ENCODE results near the gene DAPK2. TPM values are rescaled to one million over a fixed set of nuclear protein-coding genes. Genes with fewer than 3 reads are reported as not detected.
"Not testable (repeated sequence)": the region's sequence is repeated elsewhere in the genome, so short reads cannot be mapped to it uniquely, and the experiment has no call there.

The DAPK2 gene
- total RNA-seq, 2 donors from 2014 or later: 1.6 to 2.7 TPM

DNA sequence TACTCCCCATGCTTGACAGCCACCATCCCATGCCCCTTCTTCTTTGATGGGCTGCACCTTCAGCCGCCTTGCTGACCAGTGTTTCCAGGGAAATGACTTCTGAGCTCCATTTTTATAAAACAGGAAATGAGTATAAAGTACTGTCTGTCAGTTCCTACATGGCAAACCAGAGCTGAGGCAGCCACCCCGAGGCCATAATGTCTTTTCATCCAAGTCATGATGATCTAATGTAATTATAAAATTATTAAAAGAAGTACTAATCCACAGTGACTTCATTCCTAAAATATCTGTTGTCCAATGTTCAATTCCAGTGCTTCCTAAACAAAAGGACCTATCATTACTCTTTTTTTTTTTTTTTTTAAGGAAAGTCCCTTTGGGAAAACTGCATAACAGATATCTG lies 137.3 kb downstream of the DAPK2 start:
- H3K36me3 Mint-ChIP-seq (ENCODE audit: low read depth): no peaks in the 10 kb centered on the region
- no peaks in the 10 kb centered on the region for H3K9me3 ChIP-seq (ENCODE audit: control insufficient read depth, low read length, poor library complexity, severe bottlenecking)
- no peak overlapping the region for H3K4me3 Mint-ChIP-seq
- no peaks in the 10 kb centered on the region for H3K27me3 Mint-ChIP-seq
- no peak for DNase-seq
- ATAC-seq: no peak
- H3K4me1 Mint-ChIP-seq: peaks cover 15% of the 10 kb centered on the region
- H3K27ac Mint-ChIP-seq: no peak overlapping the region

DNA sequence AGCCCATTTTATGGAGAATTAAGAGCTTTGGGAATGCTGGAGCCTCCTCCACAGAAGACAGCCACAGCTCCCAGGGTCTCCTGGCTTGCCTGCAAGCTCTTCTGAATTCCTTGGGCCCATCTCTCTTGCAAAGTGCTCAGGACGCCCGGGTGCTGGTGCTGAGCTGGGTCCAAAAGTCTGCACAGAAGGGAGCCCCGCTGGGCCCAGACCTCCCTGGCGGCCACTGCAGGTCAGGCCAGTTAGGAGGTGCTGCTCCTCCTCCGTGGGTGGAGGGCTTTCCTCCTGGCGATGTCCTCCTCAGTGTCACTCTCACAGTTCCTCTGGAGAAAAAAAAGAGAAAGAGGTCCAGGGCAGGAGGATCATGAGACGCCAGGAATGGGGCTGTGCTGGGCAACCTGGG lies 138.0 kb downstream of the DAPK2 start:
- DNase-seq (no peak), ATAC-seq (no peak)
- H3K4me3 Mint-ChIP-seq: no peak overlapping the region
- no peaks in the 10 kb centered on the region for H3K9me3 ChIP-seq (ENCODE audit: control insufficient read depth, low read length, poor library complexity, severe bottlenecking)
- H3K27me3 Mint-ChIP-seq: no peaks in the 10 kb centered on the region
- H3K4me1 Mint-ChIP-seq: peaks cover 15% of the 10 kb centered on the region
- H3K36me3 Mint-ChIP-seq (ENCODE audit: low read depth): no peaks in the 10 kb centered on the region
- H3K27ac Mint-ChIP-seq: peak overlapping the region; percentile 34

DNA sequence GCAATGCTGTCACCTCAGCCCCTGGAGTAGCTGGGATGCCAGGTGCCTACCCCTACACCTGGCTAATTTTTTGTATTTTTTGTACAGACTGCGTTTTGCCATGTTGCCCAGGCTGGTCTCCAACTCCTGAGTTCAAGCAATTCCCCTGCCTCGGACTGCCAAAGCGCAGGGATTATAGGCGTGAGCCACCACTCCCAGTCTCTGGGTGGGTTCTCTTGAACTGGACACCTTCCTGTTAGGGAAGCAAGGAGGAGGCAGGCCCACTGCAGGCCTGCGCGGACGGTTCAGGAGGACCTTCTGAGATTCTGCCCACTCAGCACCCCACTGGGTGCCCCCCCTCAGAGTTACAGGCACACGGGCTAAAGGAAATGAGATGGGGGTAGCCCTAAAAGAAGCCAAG lies 138.8 kb downstream of the DAPK2 start:
- no peaks in the 10 kb centered on the region for H3K9me3 ChIP-seq (ENCODE audit: control insufficient read depth, low read length, poor library complexity, severe bottlenecking)
- Mint-ChIP-seq H3K4me3 (no peak overlapping the region), H3K4me1 (peaks cover 15% of the 10 kb centered on the region), H3K27ac (no peak overlapping the region), H3K27me3 (no peaks in the 10 kb centered on the region), H3K36me3 (ENCODE audit: low read depth) (no peaks in the 10 kb centered on the region)
- DNase-seq (no peak), ATAC-seq (no peak)

DNA sequence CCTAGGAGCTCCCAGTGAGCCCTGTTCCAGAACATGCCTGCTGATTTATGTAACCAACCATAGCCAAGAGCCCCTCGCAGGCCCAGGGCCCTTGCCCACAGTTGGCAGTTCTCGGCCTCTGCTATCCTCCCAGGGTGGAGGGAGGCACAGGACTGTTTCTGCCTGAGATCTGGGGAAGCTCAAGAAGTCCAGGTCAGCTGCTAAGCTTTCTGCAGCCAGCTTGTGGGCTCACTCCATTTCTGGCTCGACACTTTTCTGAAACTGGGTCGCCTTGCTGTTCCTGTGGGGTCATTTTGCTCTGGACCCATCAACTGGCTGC lies 140.1 kb downstream of the DAPK2 start:
- Mint-ChIP-seq H3K27ac (peak overlapping the region; percentile 94), H3K4me3 (no peak overlapping the region), H3K4me1 (peaks cover 15% of the 10 kb centered on the region), H3K27me3 (no peaks in the 10 kb centered on the region), H3K36me3 (ENCODE audit: low read depth) (no peaks in the 10 kb centered on the region)
- no peak for ATAC-seq
- DNase-seq: no peak
- no peaks in the 10 kb centered on the region for H3K9me3 ChIP-seq (ENCODE audit: control insufficient read depth, low read length, poor library complexity, severe bottlenecking)

DNA sequence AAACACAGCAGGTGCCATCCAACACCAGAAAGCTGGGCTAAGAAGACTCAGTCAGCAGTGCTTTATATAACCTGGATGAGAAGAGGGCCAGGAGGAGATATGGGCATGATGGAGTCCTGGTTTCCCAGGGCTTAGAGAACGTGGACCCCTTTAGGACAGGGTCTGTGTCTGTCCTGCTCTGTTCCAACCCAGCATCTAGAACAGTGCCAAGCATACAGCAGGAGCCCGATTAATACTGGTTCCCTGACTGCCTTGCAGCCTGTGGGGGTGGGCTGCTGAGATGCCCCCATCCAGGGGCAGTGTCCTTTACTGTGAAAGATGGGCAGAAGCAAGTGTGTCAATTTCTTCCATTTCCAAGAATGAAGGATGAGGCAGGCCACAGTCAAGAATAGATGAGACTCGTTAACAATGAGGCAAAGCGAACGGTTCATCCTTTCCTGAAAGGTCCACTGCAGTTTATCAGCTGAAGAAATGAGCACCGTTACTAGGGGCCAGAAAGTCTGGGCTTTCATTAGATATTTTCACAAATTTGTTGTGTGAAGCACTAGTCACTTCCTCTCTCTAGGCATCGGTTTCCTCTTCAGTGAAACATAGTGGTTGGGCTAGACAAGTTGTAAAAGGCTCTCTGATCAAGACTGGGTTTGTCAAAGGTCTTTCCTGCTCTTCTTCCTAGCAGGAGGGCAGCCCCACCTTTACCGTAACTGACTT lies 140.6 kb downstream of the DAPK2 start:
- H3K27ac Mint-ChIP-seq: peak overlapping the region; percentile 94
- H3K4me3 Mint-ChIP-seq: no peak overlapping the region
- ATAC-seq: peak; percentile 56
- no peaks in the 10 kb centered on the region for H3K36me3 Mint-ChIP-seq (ENCODE audit: low read depth)
- DNase-seq: no peak
- no peaks in the 10 kb centered on the region for H3K27me3 Mint-ChIP-seq
- no peaks in the 10 kb centered on the region for H3K9me3 ChIP-seq (ENCODE audit: control insufficient read depth, low read length, poor library complexity, severe bottlenecking)
- H3K4me1 Mint-ChIP-seq: peaks cover 15% of the 10 kb centered on the region

DNA sequence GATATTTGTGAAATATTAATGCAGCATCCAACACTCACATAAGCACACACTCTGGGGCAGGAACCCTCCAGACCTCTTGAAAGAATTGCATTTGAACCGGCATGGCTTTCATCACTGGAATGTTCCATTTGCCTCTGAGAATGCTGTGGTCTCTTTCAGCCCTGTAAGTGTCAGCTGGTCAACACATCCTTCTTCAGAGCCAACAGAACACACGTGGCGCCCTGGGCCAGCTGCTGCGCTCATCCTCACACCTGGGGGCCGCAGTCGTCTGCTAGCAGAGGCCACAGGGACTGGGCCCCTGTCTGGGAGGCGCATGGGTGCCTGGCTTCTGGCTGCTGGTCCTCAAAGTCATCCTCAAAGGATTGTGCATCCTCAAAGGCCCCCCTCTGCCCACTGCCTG lies 141.2 kb downstream of the DAPK2 start:
- no peak for ATAC-seq
- Mint-ChIP-seq H3K27ac (no peak overlapping the region), H3K27me3 (no peaks in the 10 kb centered on the region), H3K4me3 (no peak overlapping the region), H3K4me1 (peaks cover 17% of the 10 kb centered on the region), H3K36me3 (ENCODE audit: low read depth) (no peaks in the 10 kb centered on the region)
- H3K9me3 ChIP-seq (ENCODE audit: control insufficient read depth, low read length, poor library complexity, severe bottlenecking): no peaks in the 10 kb centered on the region
- no peak for DNase-seq

DNA sequence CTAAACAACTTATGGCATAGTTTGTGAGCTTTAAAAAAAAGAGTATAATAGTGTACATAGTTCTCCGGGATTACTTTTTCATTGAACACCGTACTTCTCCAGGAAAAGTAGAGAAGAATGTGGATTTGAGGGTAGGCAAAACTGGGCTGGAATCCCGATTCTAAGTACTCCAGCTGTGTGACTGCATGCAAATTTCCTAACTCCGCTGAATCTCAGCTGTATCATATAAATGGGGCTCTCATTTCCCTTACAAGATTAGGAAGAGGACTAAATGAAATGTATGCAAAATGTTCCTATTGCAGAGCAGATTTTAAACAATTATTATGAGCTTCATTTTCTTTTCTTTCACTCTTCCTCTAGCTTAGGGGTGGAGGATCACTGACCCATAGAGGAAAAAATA lies 142.2 kb downstream of the DAPK2 start:
- DNase-seq (no peak), ATAC-seq (no peak)
- Mint-ChIP-seq H3K4me1 (peaks cover 18% of the 10 kb centered on the region), H3K27ac (peak overlapping the region; percentile 21), H3K36me3 (ENCODE audit: low read depth) (no peaks in the 10 kb centered on the region), H3K4me3 (no peak overlapping the region), H3K27me3 (no peaks in the 10 kb centered on the region)
- no peaks in the 10 kb centered on the region for H3K9me3 ChIP-seq (ENCODE audit: control insufficient read depth, low read length, poor library complexity, severe bottlenecking)

DNA sequence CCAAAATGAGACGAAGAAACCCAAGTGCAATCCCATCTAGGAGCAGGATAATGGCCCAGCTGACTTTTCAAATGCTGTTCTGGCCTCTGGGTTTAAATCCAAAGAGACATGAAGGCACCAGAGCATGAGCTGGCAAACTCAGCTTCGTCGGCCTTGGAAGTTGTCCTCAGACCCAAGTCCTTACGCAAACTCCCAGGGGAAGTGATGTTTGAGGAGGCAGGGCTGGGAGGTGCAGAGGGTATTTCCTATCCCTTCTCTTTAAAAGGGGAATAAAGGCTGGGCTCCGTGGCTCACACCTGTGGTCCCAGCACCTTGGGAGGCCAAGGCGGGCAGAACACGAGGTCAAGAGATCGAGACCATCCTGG lies 143.6 kb downstream of the DAPK2 start:
- DNase-seq (no peak), ATAC-seq (no peak)
- no peaks in the 10 kb centered on the region for H3K9me3 ChIP-seq (ENCODE audit: control insufficient read depth, low read length, poor library complexity, severe bottlenecking)
- H3K4me3 Mint-ChIP-seq: no peak overlapping the region
- peaks cover 18% of the 10 kb centered on the region for H3K4me1 Mint-ChIP-seq
- peak overlapping the region; percentile 29 for H3K27ac Mint-ChIP-seq
- H3K36me3 Mint-ChIP-seq (ENCODE audit: low read depth): peaks cover 2% of the 10 kb centered on the region
- H3K27me3 Mint-ChIP-seq: no peaks in the 10 kb centered on the region

DNA sequence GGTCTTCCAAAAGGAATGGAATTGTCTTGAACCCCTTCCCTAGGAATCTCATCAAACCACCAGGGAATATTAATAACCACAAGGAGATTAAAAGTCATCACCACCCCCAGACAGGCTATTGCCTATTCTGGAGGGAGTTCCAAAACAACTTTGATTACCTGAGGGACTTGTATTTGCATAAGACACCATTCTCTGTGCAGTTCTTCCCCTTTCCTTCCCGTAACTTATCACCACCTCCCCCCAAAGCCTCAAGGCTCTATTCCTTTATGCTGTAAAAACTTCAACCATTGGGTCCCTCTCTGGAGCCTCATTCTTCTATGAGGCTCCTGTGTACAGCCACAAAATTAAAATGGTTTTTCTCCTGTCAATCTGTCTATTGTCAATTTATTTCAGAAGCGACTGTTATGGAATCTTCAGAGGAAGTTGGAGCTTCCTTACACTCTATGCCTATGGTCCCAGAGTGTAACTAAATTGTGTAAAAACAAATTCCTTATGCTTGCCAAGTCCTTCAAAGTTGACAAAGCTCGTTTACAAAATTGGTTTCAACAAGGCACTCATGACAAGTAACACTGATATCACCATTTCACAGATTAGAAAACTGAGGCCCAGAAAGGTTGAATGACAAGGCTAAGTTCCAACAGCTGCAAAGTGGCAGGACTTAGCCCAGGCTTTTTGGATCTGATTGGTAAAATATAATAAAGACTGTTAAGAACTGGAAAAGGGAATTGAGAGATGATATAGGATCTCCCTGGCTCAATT lies 144.2 kb downstream of the DAPK2 start:
- Mint-ChIP-seq H3K4me3 (no peak overlapping the region), H3K36me3 (ENCODE audit: low read depth) (peaks cover 2% of the 10 kb centered on the region), H3K27me3 (no peaks in the 10 kb centered on the region), H3K4me1 (peaks cover 19% of the 10 kb centered on the region), H3K27ac (peak overlapping the region; percentile 29)
- DNase-seq (no peak), ATAC-seq (no peak)
- H3K9me3 ChIP-seq (ENCODE audit: control insufficient read depth, low read length, poor library complexity, severe bottlenecking): no peaks in the 10 kb centered on the region

DNA sequence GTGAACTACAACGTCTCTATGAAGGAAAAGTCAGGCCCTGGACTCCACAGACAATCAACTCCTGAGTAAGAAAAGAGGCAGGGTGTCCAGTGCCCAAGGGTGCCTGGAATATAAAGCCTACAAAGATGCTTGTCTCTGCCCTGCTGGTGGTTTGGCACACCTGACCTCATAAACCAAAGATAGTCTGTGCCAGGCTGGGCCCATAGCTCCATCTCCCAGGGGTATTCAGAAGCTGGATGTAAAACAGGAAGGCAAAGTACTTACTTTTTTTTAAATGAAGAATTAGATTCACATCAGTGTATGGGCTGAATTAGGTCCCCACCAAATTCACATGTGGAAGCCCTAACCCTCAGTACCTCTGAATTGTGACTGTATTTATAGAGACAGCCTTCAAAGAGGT lies 146.0 kb downstream of the DAPK2 start:
- ATAC-seq: no peak
- Mint-ChIP-seq H3K4me3 (no peak overlapping the region), H3K27ac (peak overlapping the region; percentile 32), H3K4me1 (peaks cover 14% of the 10 kb centered on the region), H3K36me3 (ENCODE audit: low read depth) (peaks cover 2% of the 10 kb centered on the region), H3K27me3 (no peaks in the 10 kb centered on the region)
- DNase-seq: no peak
- H3K9me3 ChIP-seq (ENCODE audit: control insufficient read depth, low read length, poor library complexity, severe bottlenecking): no peaks in the 10 kb centered on the region

DNA sequence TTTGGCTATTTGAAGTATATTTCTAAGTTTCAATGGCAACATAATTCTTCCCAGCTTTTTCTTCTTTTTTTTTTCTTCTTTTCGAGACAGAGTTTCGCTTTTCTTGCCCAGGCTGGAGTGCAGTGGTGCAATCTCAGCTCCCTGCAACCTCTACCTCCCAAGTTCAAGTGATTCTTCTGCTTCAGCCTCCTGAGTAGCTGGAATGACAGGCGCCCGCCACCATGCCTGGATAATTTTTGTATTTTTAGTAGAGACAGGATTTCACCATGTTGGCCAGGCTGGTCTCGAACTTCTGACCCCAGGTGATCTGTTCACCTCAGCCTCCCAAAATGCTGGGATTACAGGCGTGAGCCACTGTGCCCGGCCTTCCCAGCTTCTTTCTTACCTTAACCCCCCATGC lies 146.7 kb downstream of the DAPK2 start:
- not testable (repeated sequence) for H3K9me3 ChIP-seq (ENCODE audit: control insufficient read depth, low read length, poor library complexity, severe bottlenecking); ATAC-seq; H3K27me3 Mint-ChIP-seq; DNase-seq; H3K36me3 Mint-ChIP-seq (ENCODE audit: low read depth); H3K4me3 Mint-ChIP-seq
- Mint-ChIP-seq H3K4me1 (peaks cover 17% of the 10 kb centered on the region), H3K27ac (peak overlapping the region; percentile 32)

DNA sequence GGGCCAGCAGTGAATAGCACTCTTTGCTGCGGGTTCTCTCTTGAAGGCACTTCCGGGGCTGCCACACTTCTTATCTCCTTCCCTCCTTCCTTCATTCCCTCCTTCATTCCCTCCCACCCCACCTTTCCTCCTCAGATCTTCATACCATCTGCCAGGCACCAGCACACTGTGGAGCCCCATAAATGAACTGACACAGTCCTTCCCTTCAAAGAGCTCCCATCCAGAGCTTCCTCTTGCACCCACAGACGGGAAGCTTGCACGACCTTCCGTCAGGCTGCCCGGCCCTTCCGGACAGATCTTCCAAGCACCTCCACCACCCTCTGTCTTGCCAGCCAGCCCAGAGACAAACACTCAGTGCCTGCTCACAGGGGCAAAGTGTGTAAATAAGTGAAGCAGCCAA lies 147.1 kb downstream of the DAPK2 start:
- no peak for DNase-seq
- H3K9me3 ChIP-seq (ENCODE audit: control insufficient read depth, low read length, poor library complexity, severe bottlenecking): no peaks in the 10 kb centered on the region
- no peak for ATAC-seq
- peak overlapping the region; percentile 32 for H3K27ac Mint-ChIP-seq
- no peaks in the 10 kb centered on the region for H3K27me3 Mint-ChIP-seq
- H3K4me1 Mint-ChIP-seq: peaks cover 17% of the 10 kb centered on the region
- H3K36me3 Mint-ChIP-seq (ENCODE audit: low read depth): peaks cover 2% of the 10 kb centered on the region
- no peak overlapping the region for H3K4me3 Mint-ChIP-seq

DNA sequence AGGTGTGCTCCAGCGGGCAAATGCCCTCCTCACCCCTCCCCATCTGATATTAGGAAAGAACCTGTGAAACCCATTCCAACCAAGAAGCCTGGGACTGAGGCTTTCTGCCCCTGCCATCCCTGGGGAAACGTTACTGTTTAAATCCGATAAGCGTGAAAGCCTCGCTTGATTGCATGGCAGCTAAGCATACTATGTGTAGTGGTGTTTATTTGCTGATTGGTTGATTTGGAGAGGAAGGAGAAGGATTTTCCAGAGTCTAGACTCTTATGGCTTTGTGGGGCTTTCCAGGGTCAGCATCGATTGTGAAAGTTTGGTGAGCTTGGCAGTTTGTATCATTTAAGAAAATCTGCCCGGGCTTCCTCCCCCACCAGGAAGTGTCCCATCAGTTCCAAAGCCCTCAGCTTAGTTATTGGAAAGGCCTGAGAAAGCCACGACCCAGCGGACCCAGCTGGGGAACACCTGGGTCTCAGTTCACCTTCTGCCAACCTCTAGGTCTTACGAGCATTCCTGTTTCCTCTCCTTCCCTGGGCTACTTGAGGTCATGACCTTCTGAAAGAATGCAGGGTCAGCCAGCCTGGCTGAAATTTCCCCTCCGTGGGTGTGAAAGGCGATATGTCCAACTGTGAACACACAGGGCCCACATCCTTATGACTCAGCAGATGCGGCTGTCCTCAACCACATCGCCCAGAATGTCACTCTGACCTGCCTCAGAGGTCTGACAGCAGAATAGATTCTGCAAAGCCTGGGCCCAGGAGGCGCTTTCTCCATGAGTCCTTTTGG lies 149.8 kb downstream of the DAPK2 start:
- no peak for DNase-seq
- no peak for ATAC-seq
- Mint-ChIP-seq H3K36me3 (ENCODE audit: low read depth) (peaks cover 2% of the 10 kb centered on the region), H3K4me1 (peaks cover 35% of the 10 kb centered on the region), H3K4me3 (no peak overlapping the region), H3K27ac (peak overlapping the region; percentile 85), H3K27me3 (no peaks in the 10 kb centered on the region)
- H3K9me3 ChIP-seq (ENCODE audit: control insufficient read depth, low read length, poor library complexity, severe bottlenecking): no peaks in the 10 kb centered on the region

Data from T-helper 17 cell (primary cell).